Fibroblast of the aortic adventitia (primary cell): Measurements from ENCODE around the gene DEDD2. TPM values are rescaled to one million over a fixed set of nuclear protein-coding genes. Genes with fewer than 3 reads are reported as not detected.

Experiments used
- DNase-seq: peaks from one replicate; pipeline ENCODE4 v3.0.0-alpha.2; 2010; ENCODE audit warnings: low read depth
- H3K4me3 ChIP-seq: 2 replicates; pipeline ENCODE4 v1.5.1; 2011; ENCODE audit warnings: low read depth, mild to moderate bottlenecking, control low read depth, low read length, moderate library complexity
- total RNA-seq: library from RNA; depleted of rRNA; stranded (reverse); fragments of >200 nt; gene quantifications from 2 replicates; pipeline ENCODE4 v1.2.3, GENCODE V29; 2012; ENCODE audit warnings: low replicate concordance
- TF ChIP-seq, protein P1 (sequence below): IDR thresholded peaks from 2 replicates; pipeline ENCODE4 v1.5.1; 2011; ENCODE audit warnings: mild to moderate bottlenecking, low read length, control low read depth, inconsistent platforms; ENCODE audit not compliant: insufficient read depth

The DEDD2 gene
- total RNA-seq, 1 donor, result 11.1 TPM

DNA sequence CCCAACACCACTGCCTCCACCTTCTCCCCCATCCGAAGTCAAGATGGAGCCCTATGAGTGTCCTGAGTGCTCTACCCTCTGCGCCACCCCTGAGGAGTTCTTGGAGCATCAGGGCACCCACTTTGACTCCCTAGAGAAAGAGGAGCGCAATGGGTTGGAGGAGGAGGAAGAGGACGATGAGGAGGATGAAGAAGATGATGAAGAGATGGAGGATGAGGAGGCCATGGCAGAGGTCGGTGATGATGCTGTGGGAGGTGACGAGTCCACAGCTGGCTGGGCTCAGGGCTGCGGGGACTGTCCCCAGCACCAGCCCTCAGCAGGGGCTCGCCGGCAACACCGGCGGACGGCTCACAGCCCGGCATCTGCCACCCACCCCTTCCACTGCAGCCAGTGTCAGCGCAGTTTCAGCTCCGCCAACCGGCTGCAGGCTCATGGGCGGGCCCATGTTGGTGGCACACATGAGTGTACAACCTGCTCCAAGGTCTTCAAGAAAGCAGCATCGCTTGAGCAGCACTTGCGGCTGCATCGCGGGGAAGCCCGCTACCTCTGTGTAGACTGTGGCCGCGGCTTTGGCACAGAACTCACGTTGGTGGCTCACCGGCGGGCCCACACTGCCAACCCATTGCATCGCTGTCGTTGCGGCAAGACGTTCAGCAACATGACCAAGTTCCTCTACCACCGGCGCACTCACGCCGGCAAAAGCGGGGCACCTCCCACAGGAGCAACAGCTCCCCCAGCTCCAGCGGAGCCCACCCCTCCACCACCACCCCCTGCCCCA is 7.7 kb upstream of the DEDD2 start:
- TF ChIP-seq, protein P1, sequence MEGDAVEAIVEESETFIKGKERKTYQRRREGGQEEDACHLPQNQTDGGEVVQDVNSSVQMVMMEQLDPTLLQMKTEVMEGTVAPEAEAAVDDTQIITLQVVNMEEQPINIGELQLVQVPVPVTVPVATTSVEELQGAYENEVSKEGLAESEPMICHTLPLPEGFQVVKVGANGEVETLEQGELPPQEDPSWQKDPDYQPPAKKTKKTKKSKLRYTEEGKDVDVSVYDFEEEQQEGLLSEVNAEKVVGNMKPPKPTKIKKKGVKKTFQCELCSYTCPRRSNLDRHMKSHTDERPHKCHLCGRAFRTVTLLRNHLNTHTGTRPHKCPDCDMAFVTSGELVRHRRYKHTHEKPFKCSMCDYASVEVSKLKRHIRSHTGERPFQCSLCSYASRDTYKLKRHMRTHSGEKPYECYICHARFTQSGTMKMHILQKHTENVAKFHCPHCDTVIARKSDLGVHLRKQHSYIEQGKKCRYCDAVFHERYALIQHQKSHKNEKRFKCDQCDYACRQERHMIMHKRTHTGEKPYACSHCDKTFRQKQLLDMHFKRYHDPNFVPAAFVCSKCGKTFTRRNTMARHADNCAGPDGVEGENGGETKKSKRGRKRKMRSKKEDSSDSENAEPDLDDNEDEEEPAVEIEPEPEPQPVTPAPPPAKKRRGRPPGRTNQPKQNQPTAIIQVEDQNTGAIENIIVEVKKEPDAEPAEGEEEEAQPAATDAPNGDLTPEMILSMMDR, result no peak
- no peak overlapping the region for H3K4me3 ChIP-seq
- no peak for DNase-seq

DNA sequence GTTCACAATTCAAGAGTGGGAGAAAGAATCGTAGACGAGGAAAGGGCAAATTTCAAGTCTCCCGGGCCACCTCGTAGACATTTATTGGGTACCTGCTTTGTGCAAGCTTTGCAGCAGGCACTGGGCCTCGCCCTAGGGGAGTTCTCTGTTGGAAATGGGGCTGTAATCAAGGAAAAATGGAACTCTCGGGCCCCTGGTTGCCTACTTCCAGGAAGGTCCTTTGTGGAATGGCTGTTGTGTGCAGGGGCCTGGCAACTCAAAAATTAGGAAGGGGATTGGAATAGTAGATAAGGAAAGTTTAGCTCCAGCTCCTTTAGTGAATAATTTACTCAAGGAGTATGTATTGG is 3.2 kb upstream of the DEDD2 start:
- TF ChIP-seq, protein P1, result no peak
- no peak for DNase-seq
- H3K4me3 ChIP-seq, result peak overlapping the region; percentile 92

DNA sequence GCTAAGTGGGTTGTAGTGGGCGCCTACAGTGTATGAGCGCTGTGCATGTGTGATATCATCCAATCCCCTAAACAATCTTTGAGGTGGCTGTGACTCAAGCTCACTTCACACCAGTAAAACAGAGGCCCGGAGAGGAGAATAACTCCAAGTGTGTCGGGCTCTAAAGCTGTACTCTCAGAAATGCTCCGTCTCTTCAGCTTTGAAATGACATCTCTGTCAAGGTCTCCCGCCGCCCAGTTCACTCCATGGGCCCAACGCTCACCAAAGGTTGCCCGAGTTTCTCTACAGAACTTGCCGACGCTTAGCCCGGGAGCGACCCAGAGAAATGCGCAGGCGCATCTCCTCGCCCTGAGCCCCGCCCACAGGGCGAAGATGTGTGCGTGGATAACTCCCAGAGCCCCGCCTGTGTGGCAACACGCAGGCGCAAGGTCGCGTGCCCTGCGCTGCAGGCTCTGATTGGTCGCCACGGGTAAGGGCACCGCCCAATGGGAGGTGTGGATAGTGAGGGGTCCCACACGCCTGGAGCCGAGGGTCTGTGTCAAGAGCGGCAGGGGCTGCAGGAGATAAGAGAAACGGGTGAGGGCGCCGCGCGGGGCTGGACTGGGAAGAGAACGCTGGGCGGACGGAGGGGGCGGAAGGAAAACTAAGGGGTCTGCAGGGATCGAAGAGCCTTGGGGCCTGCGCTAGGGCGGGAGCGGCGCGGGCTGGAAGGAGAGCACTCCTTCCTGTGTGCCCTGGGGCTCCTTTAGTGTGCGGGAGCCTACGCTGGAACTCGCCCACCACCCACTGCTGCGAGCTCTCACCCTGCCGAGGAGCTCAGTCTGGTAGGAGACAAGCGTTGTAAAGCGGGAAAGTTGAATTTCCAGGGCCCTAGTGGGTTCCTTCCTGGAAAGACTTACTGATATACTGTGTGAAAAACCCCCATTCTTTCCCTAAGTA is 2.6 kb upstream of the DEDD2 start, which contains the start of gene ZNF526:
Gene ZNF526 (plus strand): TSS at position 501 of the 939 bp plus-strand sequence. CDS start 4,092 bp downstream, outside the sequence.
- peak within 1 kb of the TSS; percentile 92 for H3K4me3 ChIP-seq
- TF ChIP-seq, protein P1, result no peak
- DNase-seq, result peak; percentile 96

DNA sequence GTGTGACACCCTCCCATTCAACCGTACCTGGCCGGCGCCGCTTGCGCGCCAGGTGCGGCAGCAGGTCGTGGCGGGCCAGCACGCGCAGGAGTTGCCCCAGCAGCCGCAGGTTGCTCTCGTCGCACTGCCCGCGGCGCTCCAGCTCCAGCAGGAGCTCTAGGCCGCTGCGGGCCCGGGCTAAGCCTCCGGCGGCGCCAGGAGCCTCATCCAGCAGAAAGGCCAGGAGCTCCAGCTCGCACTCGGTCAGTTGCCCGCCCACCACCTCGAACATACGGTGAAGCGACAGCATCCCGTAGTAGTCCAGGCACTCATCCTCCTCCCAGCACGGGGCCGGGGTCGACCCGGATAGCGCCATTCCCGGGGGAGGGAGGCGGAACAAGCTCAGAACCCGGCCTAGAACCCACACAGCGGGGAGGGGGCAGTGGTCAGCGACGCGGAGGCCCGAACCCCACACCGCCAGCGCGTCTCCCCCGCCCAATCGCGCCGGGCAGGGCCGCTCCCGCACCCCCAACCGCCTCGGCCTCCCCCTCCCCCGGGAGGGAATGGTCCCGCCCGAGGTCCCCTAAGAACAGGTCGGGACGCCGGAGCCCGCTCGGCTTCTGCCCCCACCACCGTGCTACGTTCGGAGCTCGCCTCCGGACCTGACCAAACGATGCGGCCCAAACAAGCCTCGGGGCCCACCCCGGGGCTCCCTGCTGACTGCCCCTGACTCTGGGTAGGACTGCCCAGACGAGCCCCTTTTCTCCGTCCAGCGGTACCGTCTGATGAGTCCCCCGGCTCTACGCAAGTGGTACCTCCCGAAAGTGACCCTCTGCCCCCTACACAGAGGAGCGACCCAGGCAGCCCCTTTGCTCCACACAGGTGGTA is 591 bp downstream of the DEDD2 start:
- TF ChIP-seq, protein P1, result no peak
- peak; percentile 22 for DNase-seq
- H3K4me3 ChIP-seq, result peak overlapping the region; percentile 90

DNA sequence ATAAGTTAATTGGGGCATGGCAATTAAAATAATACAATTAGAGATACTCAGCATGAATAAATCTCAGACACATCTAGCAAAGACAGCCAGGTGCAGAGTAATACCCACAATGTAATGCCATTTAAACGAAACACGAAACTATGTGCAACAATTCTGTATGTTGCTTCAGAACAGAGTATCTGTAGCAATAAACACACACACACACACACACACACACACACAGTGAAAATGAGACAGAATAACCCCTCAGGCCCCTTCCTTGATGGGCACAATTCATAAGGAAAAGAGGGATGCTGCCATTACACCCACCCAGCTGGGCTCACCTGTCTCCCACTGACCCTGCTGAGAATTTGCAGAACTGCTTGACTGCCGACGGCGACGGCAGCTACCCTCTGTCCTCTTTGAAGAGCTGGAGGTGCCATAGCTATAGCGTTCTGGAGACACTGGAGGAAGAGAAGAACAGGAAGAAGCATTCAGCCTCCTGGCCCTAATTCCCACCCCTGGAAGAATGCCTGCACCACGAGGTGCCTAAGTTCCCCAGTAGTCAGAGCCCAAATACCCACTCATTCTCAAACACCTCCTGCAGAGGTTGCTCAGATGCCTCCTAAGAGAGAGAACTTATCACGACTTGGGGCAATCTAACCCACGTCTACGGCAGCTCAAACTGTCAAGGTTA is 2.5 kb downstream of the DEDD2 start:
- DNase-seq, result no peak
- no peak overlapping the region for H3K4me3 ChIP-seq
- TF ChIP-seq, protein P1, result no peak

DNA sequence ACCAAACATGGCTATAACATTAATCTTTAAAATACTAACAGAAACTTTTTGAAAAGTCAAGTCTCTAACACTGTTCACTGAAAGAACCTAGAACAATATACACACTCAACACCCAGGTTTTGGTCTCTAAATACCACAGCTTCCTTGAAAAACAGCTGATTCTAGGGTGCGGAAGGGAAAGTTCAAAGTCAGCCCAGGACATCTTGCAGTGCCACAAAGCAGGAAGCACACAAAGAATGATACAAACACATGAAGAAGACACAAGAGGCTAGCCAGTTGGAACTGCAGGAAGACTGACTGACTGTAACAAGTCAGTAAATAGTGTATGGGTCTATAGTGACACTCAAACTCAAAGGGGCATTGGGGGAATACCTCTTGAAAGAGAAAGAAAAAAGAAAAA is 4.6 kb downstream of the DEDD2 start:
- H3K4me3 ChIP-seq, result no peak overlapping the region
- TF ChIP-seq, protein P1, result no peak

More for the DNA sequence above, 4.6 kb downstream of the DEDD2 start:
- no peak for DNase-seq
